ENCODE data around the gene DHODH. TPM values are rescaled to one million over a fixed set of nuclear protein-coding genes. Genes with fewer than 3 reads are reported as not detected.

DHODH gene
- total RNA-seq, 6 experiments from 2014 or later = 6.8 to 10.0 (median 8.8) TPM

GRCh38 chr16:71969353-71969752, 39.2 kb upstream of the DHODH start:
- no peaks in the 10 kb centered on the region for H3K36me3 Mint-ChIP-seq (ENCODE audit: low read depth)

GRCh38 chr16:71971571-71971970, 37.0 kb upstream of the DHODH start:
- TF ChIP-seq CTCF (IDR thresholded peaks at IDR 0.05) = no peak
- no peaks in the 10 kb centered on the region for H3K9me3 Mint-ChIP-seq
- H3K4me1 Mint-ChIP-seq (ENCODE audit: low read depth) = 0 out of 2 replicates have a peak, but pooled peaks cover 5% of the 10 kb centered on the region
- no peaks in the 10 kb centered on the region for H3K36me3 Mint-ChIP-seq (ENCODE audit: low read depth)
- H3K27me3 Mint-ChIP-seq (ENCODE audit: insufficient read depth) = peaks cover 29% of the 10 kb centered on the region
- no peak overlapping the region for H3K4me3 Mint-ChIP-seq
- H3K27ac Mint-ChIP-seq = no peak overlapping the region
- DNase-seq = no peak

More at GRCh38 chr16:71969353-71969752, 39.2 kb upstream of the DHODH start:
- DNase-seq = no peak
- Mint-ChIP-seq H3K4me1 (ENCODE audit: low read depth) (0 out of 2 replicates have a peak, but pooled peaks cover 5% of the 10 kb centered on the region), H3K27ac (no peak overlapping the region), H3K27me3 (ENCODE audit: insufficient read depth) (peaks cover 34% of the 10 kb centered on the region), H3K9me3 (no peaks in the 10 kb centered on the region), H3K4me3 (no peak overlapping the region)
- no peak for TF ChIP-seq CTCF (IDR thresholded peaks at IDR 0.05)

GRCh38 chr16:71972356-71972755, 36.2 kb upstream of the DHODH start:
- no peak overlapping the region for H3K4me3 Mint-ChIP-seq
- H3K9me3 Mint-ChIP-seq = no peaks in the 10 kb centered on the region
- H3K36me3 Mint-ChIP-seq (ENCODE audit: low read depth) = no peaks in the 10 kb centered on the region
- no peak overlapping the region for H3K27ac Mint-ChIP-seq
- no peak for TF ChIP-seq CTCF (IDR thresholded peaks at IDR 0.05)
- 0 out of 2 replicates have a peak, but pooled peaks cover 5% of the 10 kb centered on the region for H3K4me1 Mint-ChIP-seq (ENCODE audit: low read depth)
- H3K27me3 Mint-ChIP-seq (ENCODE audit: insufficient read depth) = peaks cover 28% of the 10 kb centered on the region
- DNase-seq = no peak

GRCh38 chr16:71973001-71973400, 35.5 kb upstream of the DHODH start:
- Mint-ChIP-seq H3K36me3 (ENCODE audit: low read depth) (no peaks in the 10 kb centered on the region), H3K4me1 (ENCODE audit: low read depth) (0 out of 2 replicates have a peak, but pooled peaks cover 5% of the 10 kb centered on the region), H3K9me3 (no peaks in the 10 kb centered on the region), H3K27ac (no peak overlapping the region), H3K27me3 (ENCODE audit: insufficient read depth) (peaks cover 28% of the 10 kb centered on the region), H3K4me3 (no peak overlapping the region)
- no peak for TF ChIP-seq CTCF (IDR thresholded peaks at IDR 0.05)
- DNase-seq = no peak

GRCh38 chr16:71974068-71974818, 34.3 kb upstream of the DHODH start:
- Mint-ChIP-seq H3K9me3 (no peaks in the 10 kb centered on the region), H3K36me3 (ENCODE audit: low read depth) (no peaks in the 10 kb centered on the region)
- TF ChIP-seq CTCF (IDR thresholded peaks at IDR 0.05) = no peak

More at GRCh38 chr16:71974068-71974818, 34.3 kb upstream of the DHODH start:
- no peak overlapping the region for H3K27ac Mint-ChIP-seq
- H3K27me3 Mint-ChIP-seq (ENCODE audit: insufficient read depth) = peaks cover 27% of the 10 kb centered on the region
- no peak overlapping the region for H3K4me3 Mint-ChIP-seq
- 0 out of 2 replicates have a peak, but pooled peaks cover 5% of the 10 kb centered on the region for H3K4me1 Mint-ChIP-seq (ENCODE audit: low read depth)
- no peak for DNase-seq

Measured in HFFc6 (cell line).